Endodermal cell (in vitro differentiated cells): ENCODE data around the gene HSPBP1. TPM values are rescaled to one million over a fixed set of nuclear protein-coding genes. Genes with fewer than 3 reads are reported as not detected.
A peak's percentile ranks its signal among the peaks of the same experiment; 100 is the strongest.

Source experiments
- DNase-seq: peaks from one replicate; pipeline ENCODE4 v3.0.0-alpha.2; 2017
- H3K27ac ChIP-seq: 2 replicates; pipeline ENCODE4 v1.5.1; 2013; ENCODE audit warnings: mild to moderate bottlenecking, low read depth, low read length, moderate library complexity
- H3K27me3 ChIP-seq: 2 replicates; pipeline ENCODE4 v1.6.1; 2013; ENCODE audit warnings: mild to moderate bottlenecking, low read length, moderate library complexity; ENCODE audit not compliant: insufficient read depth, control insufficient read depth, poor library complexity, severe bottlenecking
- H3K36me3 ChIP-seq: 2 replicates; pipeline ENCODE4 v1.7.0; 2013; ENCODE audit warnings: mild to moderate bottlenecking, low read length, moderate library complexity; ENCODE audit not compliant: control insufficient read depth, insufficient read depth
- H3K4me1 ChIP-seq: one replicate; pipeline ENCODE4 v1.7.0; 2013; ENCODE audit warnings: low read length; ENCODE audit not compliant: control insufficient read depth, insufficient read depth
- H3K4me3 ChIP-seq: 2 replicates; pipeline ENCODE4 v1.5.1; 2013; ENCODE audit warnings: mild to moderate bottlenecking, low read length, moderate library complexity
- H3K9ac ChIP-seq: 2 replicates; pipeline ENCODE4 v1.6.1; 2013; ENCODE audit warnings: mild to moderate bottlenecking, low read length, moderate library complexity; ENCODE audit not compliant: poor library complexity, severe bottlenecking; ENCODE audit errors: extremely low read depth
- H3K9me3 ChIP-seq: 2 replicates; pipeline ENCODE4 v1.6.1; 2013; ENCODE audit warnings: mild to moderate bottlenecking, low read length, moderate library complexity; ENCODE audit not compliant: control insufficient read depth
- H3K27ac Mint-ChIP-seq: 2 replicates; pipeline ENCODE4 v1.8.0; 2020; ENCODE audit warnings: mixed read lengths
- H3K27me3 Mint-ChIP-seq: 2 replicates; pipeline ENCODE4 v1.8.0; 2021; ENCODE audit warnings: mild to moderate bottlenecking, mixed read lengths; ENCODE audit not compliant: insufficient read depth
- H3K36me3 Mint-ChIP-seq: 2 replicates; pipeline ENCODE4 v1.8.0; 2020; ENCODE audit warnings: low read depth, mixed read lengths
- H3K4me1 Mint-ChIP-seq: 2 replicates; pipeline ENCODE4 v1.8.0; 2020; ENCODE audit warnings: mixed read lengths
- H3K4me3 Mint-ChIP-seq: 2 replicates; pipeline ENCODE4 v1.8.0; 2020; ENCODE audit warnings: mild to moderate bottlenecking, moderate library complexity, mixed read lengths
- H3K9me3 Mint-ChIP-seq: 2 replicates; pipeline ENCODE4 v1.8.0; 2020; ENCODE audit warnings: mild to moderate bottlenecking, mixed read lengths
- WGBS, 2 experiments: methylation state at CpG; one replicate each; pipeline versions ENCODE4 v1.1.5 to v1.1.7; 2013; ENCODE audit warnings: missing lambda C conversion rate in 2 of 2, mixed read lengths in 1 of 2; ENCODE audit not compliant: insufficient coverage in 1 of 2, insufficient read length in 1 of 2; 5-methylcytosine and 5-hydroxymethylcytosine counted together
- microRNA-seq: library from miRNA; unstranded; fragments of <30 nt; microRNA quantifications from one replicate; pipeline ENCODE4 v1.2.0, GENCODE V29; 2020; ENCODE audit warnings: borderline microRNAs expressed
- total RNA-seq, 2 donors: library from RNA; stranded (reverse); fragmentation: NEBNext Ultra II Directional in 1 of 2; extraction: Animal tissue kit (Norgen Biotek cat#: 25700) in 1 of 2; gene quantifications; 2 replicates in 1 of 2; 3 replicates in 1 of 2; pipeline ENCODE4 v1.2.1, GENCODE V29; 2021
- TF ChIP-seq, protein P1 (sequence below): fragments of 200-600 bp; sonication (generic); conservative IDR thresholded peaks from 2 replicates; pipeline ENCODE4 v1.5.0; 2021; ENCODE audit warnings: antibody characterized with exemption, mild to moderate bottlenecking

Gene HSPBP1
- total RNA-seq, 2 donors from 2014 or later: 43.7 to 48.5 TPM

GRCh38 chr19:55216461-55217198, 63.3 kb downstream of the HSPBP1 start:
- peak overlapping the region; percentile 90 for H3K4me3 ChIP-seq
- DNase-seq: peak; percentile 97
- H3K9me3 ChIP-seq: peaks cover 12% of the 10 kb centered on the region
- H3K9ac ChIP-seq: peak overlapping the region; percentile 72
- H3K27me3 Mint-ChIP-seq: peaks cover 32% of the 10 kb centered on the region
- 5 to 12% methylated on average over 11 to 36 of the region's 36 CpGs for WGBS, 2 experiments
- no peaks in the 10 kb centered on the region for H3K27me3 ChIP-seq
- no peaks in the 10 kb centered on the region for H3K36me3 ChIP-seq
- TF ChIP-seq, protein P1, sequence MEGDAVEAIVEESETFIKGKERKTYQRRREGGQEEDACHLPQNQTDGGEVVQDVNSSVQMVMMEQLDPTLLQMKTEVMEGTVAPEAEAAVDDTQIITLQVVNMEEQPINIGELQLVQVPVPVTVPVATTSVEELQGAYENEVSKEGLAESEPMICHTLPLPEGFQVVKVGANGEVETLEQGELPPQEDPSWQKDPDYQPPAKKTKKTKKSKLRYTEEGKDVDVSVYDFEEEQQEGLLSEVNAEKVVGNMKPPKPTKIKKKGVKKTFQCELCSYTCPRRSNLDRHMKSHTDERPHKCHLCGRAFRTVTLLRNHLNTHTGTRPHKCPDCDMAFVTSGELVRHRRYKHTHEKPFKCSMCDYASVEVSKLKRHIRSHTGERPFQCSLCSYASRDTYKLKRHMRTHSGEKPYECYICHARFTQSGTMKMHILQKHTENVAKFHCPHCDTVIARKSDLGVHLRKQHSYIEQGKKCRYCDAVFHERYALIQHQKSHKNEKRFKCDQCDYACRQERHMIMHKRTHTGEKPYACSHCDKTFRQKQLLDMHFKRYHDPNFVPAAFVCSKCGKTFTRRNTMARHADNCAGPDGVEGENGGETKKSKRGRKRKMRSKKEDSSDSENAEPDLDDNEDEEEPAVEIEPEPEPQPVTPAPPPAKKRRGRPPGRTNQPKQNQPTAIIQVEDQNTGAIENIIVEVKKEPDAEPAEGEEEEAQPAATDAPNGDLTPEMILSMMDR: no peak
- peak overlapping the region; percentile 84 for H3K4me3 Mint-ChIP-seq
- peaks cover 7% of the 10 kb centered on the region for H3K36me3 Mint-ChIP-seq
- peak overlapping the region; percentile 94 for H3K27ac Mint-ChIP-seq
- no peaks in the 10 kb centered on the region for H3K4me1 ChIP-seq
- peaks cover 60% of the 10 kb centered on the region for H3K9me3 Mint-ChIP-seq
- peaks cover 2% of the 10 kb centered on the region for H3K4me1 Mint-ChIP-seq
- peak overlapping the region; percentile 62 for H3K27ac ChIP-seq

DNA sequence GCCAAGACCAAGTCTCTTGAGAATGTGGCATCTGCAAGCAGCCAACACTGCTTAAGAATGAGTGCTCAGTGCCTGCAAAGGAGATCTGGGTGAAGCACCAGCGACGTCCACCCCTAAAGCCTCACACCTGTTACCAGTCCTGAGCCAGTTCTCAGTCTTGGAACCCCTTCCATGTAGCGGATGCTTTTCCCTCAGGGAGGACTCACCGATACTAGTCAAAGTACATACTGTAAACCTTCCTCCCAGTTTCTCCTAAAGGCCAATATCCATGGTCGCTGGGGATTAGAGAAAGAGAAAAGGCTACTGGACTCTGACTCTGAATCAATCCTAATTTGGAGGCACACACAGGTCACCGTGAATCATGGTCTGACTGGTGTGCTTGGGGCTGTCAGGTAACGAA, 66.4 kb downstream of the HSPBP1 start:
- no peak for DNase-seq
- H3K27ac ChIP-seq: no peak overlapping the region
- peaks cover 44% of the 10 kb centered on the region for H3K27me3 Mint-ChIP-seq
- H3K9me3 ChIP-seq: peaks cover 8% of the 10 kb centered on the region
- no peaks in the 10 kb centered on the region for H3K36me3 Mint-ChIP-seq
- H3K9ac ChIP-seq: no peak overlapping the region
- no peak overlapping the region for H3K4me3 ChIP-seq
- H3K4me3 Mint-ChIP-seq: no peak overlapping the region
- H3K4me1 ChIP-seq: no peaks in the 10 kb centered on the region
- no peaks in the 10 kb centered on the region for H3K36me3 ChIP-seq
- peaks cover 2% of the 10 kb centered on the region for H3K4me1 Mint-ChIP-seq
- H3K27me3 ChIP-seq: no peaks in the 10 kb centered on the region
- H3K27ac Mint-ChIP-seq: no peak overlapping the region
- TF ChIP-seq, protein P1: no peak
- peaks cover 48% of the 10 kb centered on the region for H3K9me3 Mint-ChIP-seq
- 82 to 93% methylated on average over 5 to 7 of the region's 7 CpGs for WGBS, 2 experiments

GRCh38 chr19:55212447-55212846, 67.5 kb downstream of the HSPBP1 start:
- H3K36me3 ChIP-seq: no peaks in the 10 kb centered on the region
- Mint-ChIP-seq H3K36me3 (no peaks in the 10 kb centered on the region), H3K27me3 (peaks cover 44% of the 10 kb centered on the region), H3K4me3 (no peak overlapping the region), H3K27ac (no peak overlapping the region), H3K9me3 (peaks cover 48% of the 10 kb centered on the region), H3K4me1 (peaks cover 2% of the 10 kb centered on the region)
- peaks cover 8% of the 10 kb centered on the region for H3K9me3 ChIP-seq
- DNase-seq: peak; percentile 76
- H3K27ac ChIP-seq: no peak overlapping the region
- WGBS, 2 experiments: 87% methylated on average over 3 of the region's 3 CpGs; no CpG with 5 or more reads in 1 of the 2 experiments
- no peaks in the 10 kb centered on the region for H3K27me3 ChIP-seq
- no peak overlapping the region for H3K4me3 ChIP-seq
- H3K4me1 ChIP-seq: no peaks in the 10 kb centered on the region
- TF ChIP-seq, protein P1: peak; percentile 54
- H3K9ac ChIP-seq: no peak overlapping the region

Small RNAs within 50 kb of the gene (microRNA-seq; reads per million reads assigned to microRNA genes)
- gene MIR6802: not detected
- not detected for gene MIR6803
- gene MIR6804: not detected

Other genes with a start within 250 kb of the HSPBP1 start
- under 1 TPM in 1 of 2 donors, not detected in 1; 0.22 TPM for gene GP6, start 241.8 kb downstream of the HSPBP1 start, total RNA-seq
- 10 to 100 TPM; 20.6 to 39.0 TPM for gene RDH13, start 217.0 kb downstream of the HSPBP1 start, total RNA-seq
- gene EPS8L1, start 204.2 kb downstream of the HSPBP1 start, total RNA-seq: 10 to 100 TPM; 29.4 to 52.8 TPM
- gene PPP1R12C, start 162.5 kb downstream of the HSPBP1 start, total RNA-seq: 100 to 1,000 TPM in 1 of 2 donors, 10 to 100 TPM in 1; 98.2 to 107 TPM
- gene TNNT1, start 130.9 kb downstream of the HSPBP1 start, total RNA-seq: 10 to 100 TPM; 22.9 to 66.7 TPM
- 10 to 100 TPM in 1 of 2 donors, 1 to 10 TPM in 1; 9.8 to 14.2 TPM for gene TNNI3, start 122.4 kb downstream of the HSPBP1 start, total RNA-seq
- gene DNAAF3, start 113.5 kb downstream of the HSPBP1 start, total RNA-seq: 1 to 10 TPM; 5.9 to 9.5 TPM
- not detected for gene SYT5, start 99.8 kb downstream of the HSPBP1 start, total RNA-seq
- not detected for gene PTPRH, start 70.6 kb downstream of the HSPBP1 start, total RNA-seq
- gene TMEM86B, start 51.3 kb downstream of the HSPBP1 start, total RNA-seq: 1 to 10 TPM; 2.9 to 5.9 TPM
- 10 to 100 TPM; 74.8 to 79.9 TPM for gene PPP6R1, start 21.1 kb downstream of the HSPBP1 start, total RNA-seq
- gene BRSK1, start 3.9 kb upstream of the HSPBP1 start, total RNA-seq: 10 to 100 TPM; 75.9 to 91.4 TPM
- gene TMEM150B, start 45.2 kb upstream of the HSPBP1 start, total RNA-seq: under 1 TPM; 0.73 to 0.95 TPM
- gene KMT5C, start 59.8 kb upstream of the HSPBP1 start, total RNA-seq: 10 to 100 TPM; 73.1 to 80.6 TPM
- under 1 TPM; 0.75 to 0.84 TPM for gene COX6B2, start 74.6 kb upstream of the HSPBP1 start, total RNA-seq
- gene GARIN5B, start 83.2 kb upstream of the HSPBP1 start, total RNA-seq: under 1 TPM; 0.09 to 0.11 TPM
- gene IL11, start 90.4 kb upstream of the HSPBP1 start, total RNA-seq: 1 to 10 TPM in 1 of 2 donors, under 1 TPM in 1; 0.91 to 1.7 TPM
- gene TMEM190, start 96.7 kb upstream of the HSPBP1 start, total RNA-seq: 1 to 10 TPM in 1 of 2 donors, not detected in 1; 1.2 TPM
- 1 to 10 TPM; 3.9 to 4.4 TPM for gene TMEM238, start 104.2 kb upstream of the HSPBP1 start, total RNA-seq
- 1,000 to 10,000 TPM; 1,672 to 1,902 TPM for gene RPL28, start 105.8 kb upstream of the HSPBP1 start, total RNA-seq
- 100 to 1,000 TPM; 202 to 246 TPM for gene UBE2S, start 127.7 kb upstream of the HSPBP1 start, total RNA-seq
- not detected for gene SHISA7, start 163.2 kb upstream of the HSPBP1 start, total RNA-seq
- 10 to 100 TPM; 35.9 to 39.2 TPM for gene ISOC2, start 181.5 kb upstream of the HSPBP1 start, total RNA-seq
- gene C19orf85, start 184.6 kb upstream of the HSPBP1 start, total RNA-seq: 1 to 10 TPM in 1 of 2 donors, under 1 TPM in 1; 0.62 to 2.3 TPM
- gene ZNF628, start 196.5 kb upstream of the HSPBP1 start, total RNA-seq: 10 to 100 TPM in 1 of 2 donors, 1 to 10 TPM in 1; 9.9 to 12.6 TPM
- 10 to 100 TPM; 51.3 to 67.1 TPM for gene NAT14, start 205.1 kb upstream of the HSPBP1 start, total RNA-seq
- 1 to 10 TPM; 1.4 to 2.4 TPM for gene SSC5D, start 208.3 kb upstream of the HSPBP1 start, total RNA-seq